SU-DHL-6 (cell line): ENCODE measurements around the gene ABCA6.

Experiments
- H2AFZ ChIP-seq: fragments of 200-600 bp; sonication (generic); 2 replicates; pipeline ENCODE4 v1.6.1; 2014; ENCODE audit warnings: low read depth, mild to moderate bottlenecking, moderate library complexity, mixed read lengths, antibody characterized with exemption, low read length; ENCODE audit not compliant: severe bottlenecking
- H3F3A ChIP-seq: fragments of 200-600 bp; shearing (Covaris generic); 2 replicates; pipeline ENCODE4 v1.6.0; 2016; ENCODE audit warnings: antibody characterized with exemption, mild to moderate bottlenecking; ENCODE audit not compliant: insufficient read depth
- H3K27ac ChIP-seq: fragments of 200-600 bp; sonication (generic); 2 replicates; pipeline ENCODE4 v1.5.1; 2016; ENCODE audit warnings: low read depth, mild to moderate bottlenecking, low read length, moderate library complexity, mixed read lengths
- H3K27me3 ChIP-seq: fragments of 200-600 bp; sonication (generic), shearing (Covaris generic); 2 replicates; pipeline ENCODE4 v1.6.0; 2014; ENCODE audit warnings: mild to moderate bottlenecking, low read length
- H3K36me3 ChIP-seq: fragments of 200-600 bp; sonication (generic); 2 replicates; pipeline ENCODE4 v1.6.1; 2014; ENCODE audit warnings: mild to moderate bottlenecking, low read length, mixed read lengths
- H3K4me2 ChIP-seq: fragments of 300-600, 200-600 bp; shearing (Covaris generic), sonication (generic); 2 replicates; pipeline ENCODE4 v1.6.0; 2014; ENCODE audit warnings: low read length, low read depth, mild to moderate bottlenecking; ENCODE audit not compliant: poor library complexity, severe bottlenecking
- H3K4me3 ChIP-seq: fragments of 200-600 bp; sonication (generic); 2 replicates; pipeline ENCODE4 v1.5.1; 2014; ENCODE audit warnings: antibody characterized with exemption, low read length, mild to moderate bottlenecking, mixed read lengths; ENCODE audit not compliant: insufficient read depth, poor library complexity, severe bottlenecking
- H3K79me2 ChIP-seq: fragments of 200-600 bp; sonication (generic); 2 replicates; pipeline ENCODE4 v1.6.1; 2014; ENCODE audit warnings: mild to moderate bottlenecking, low read length, moderate library complexity; ENCODE audit not compliant: insufficient read depth
- H3K9ac ChIP-seq: fragments of 200-600 bp; sonication (generic); 2 replicates; pipeline ENCODE4 v1.7.0; 2014; ENCODE audit warnings: mild to moderate bottlenecking, low read length
- H3K9me2 ChIP-seq: fragments of 200-600 bp; sonication (generic); replicated peaks from 2 replicates; pipeline ENCODE4 v1.6.1; 2014; ENCODE audit warnings: low read length; ENCODE audit not compliant: insufficient read depth
- H3K9me3 ChIP-seq: fragments of 200-600 bp; sonication (generic); 2 replicates; pipeline ENCODE4 v1.6.1; 2014; ENCODE audit warnings: low read length, mixed read lengths; ENCODE audit not compliant: insufficient read depth
- H4K20me1 ChIP-seq: fragments of 200-600 bp; sonication (generic); 2 replicates; pipeline ENCODE4 v1.6.1; 2014; ENCODE audit warnings: low read depth, mild to moderate bottlenecking, antibody characterized with exemption, low read length, moderate library complexity, mixed read lengths
- CTCF ChIP-seq: fragments of 200-600 bp; sonication (generic); IDR thresholded peaks from one replicate; pipeline ENCODE4 v1.5.1; 2017; ENCODE audit warnings: antibody characterized with exemption, mild to moderate bottlenecking, low read length, moderate library complexity; ENCODE audit not compliant: insufficient read depth, poor library complexity, severe bottlenecking
- EZH2phosphoT487 ChIP-seq: fragments of 200-600 bp; sonication (generic), shearing (Covaris generic); conservative IDR thresholded peaks from 2 replicates; pipeline ENCODE4 v1.6.1; 2018; ENCODE audit warnings: mild to moderate bottlenecking, antibody characterized with exemption, low read length, moderate library complexity, mixed read lengths

ABCA6 gene

DNA sequence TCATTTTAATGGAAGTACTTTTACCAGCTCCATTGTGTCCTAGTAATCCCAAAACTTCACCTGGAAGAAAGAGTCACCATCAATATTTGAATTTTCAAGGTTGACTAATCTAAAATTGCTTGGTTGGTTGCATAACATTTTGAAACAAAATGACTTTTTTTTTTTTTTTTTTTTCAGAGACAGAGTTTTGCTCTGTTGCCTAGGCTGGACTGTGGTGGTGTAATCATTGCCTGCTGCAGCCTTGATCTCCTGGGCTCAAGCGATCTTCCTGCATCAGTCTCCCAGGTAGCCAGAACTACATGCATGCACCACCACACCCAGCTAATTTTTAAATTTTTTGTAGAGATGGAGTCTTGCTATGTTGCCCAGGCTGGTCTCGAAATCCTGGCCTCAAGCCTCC is 12.6 kb upstream of the ABCA6 start:
- Histone ChIP-seq H3K36me3 (no peaks in the 10 kb centered on the region), H3K79me2 (no peaks in the 10 kb centered on the region), H3F3A (no peaks in the 10 kb centered on the region), H4K20me1 (no peaks in the 10 kb centered on the region), H3K9me3 (no peaks in the 10 kb centered on the region), H2AFZ (no peak overlapping the region), H3K27ac (no peak overlapping the region), H3K9ac (no peak overlapping the region), H3K4me2 (no peak overlapping the region), H3K9me2 (no peaks in the 10 kb centered on the region), H3K4me3 (no peak overlapping the region), H3K27me3 (no peaks in the 10 kb centered on the region)
- TF ChIP-seq EZH2phosphoT487 (no peak), CTCF (no peak)

GRCh38 chr17:69150333-69150732 is 8.6 kb upstream of the ABCA6 start:
- Histone ChIP-seq H4K20me1 (no peaks in the 10 kb centered on the region), H3K27ac (no peak overlapping the region), H3K9me3 (no peaks in the 10 kb centered on the region), H3K36me3 (no peaks in the 10 kb centered on the region), H3F3A (no peaks in the 10 kb centered on the region), H3K4me3 (no peak overlapping the region), H3K4me2 (no peak overlapping the region), H3K79me2 (no peaks in the 10 kb centered on the region), H3K9me2 (no peaks in the 10 kb centered on the region), H2AFZ (no peak overlapping the region), H3K27me3 (no peaks in the 10 kb centered on the region), H3K9ac (no peak overlapping the region)
- TF ChIP-seq CTCF (no peak), EZH2phosphoT487 (no peak)

DNA sequence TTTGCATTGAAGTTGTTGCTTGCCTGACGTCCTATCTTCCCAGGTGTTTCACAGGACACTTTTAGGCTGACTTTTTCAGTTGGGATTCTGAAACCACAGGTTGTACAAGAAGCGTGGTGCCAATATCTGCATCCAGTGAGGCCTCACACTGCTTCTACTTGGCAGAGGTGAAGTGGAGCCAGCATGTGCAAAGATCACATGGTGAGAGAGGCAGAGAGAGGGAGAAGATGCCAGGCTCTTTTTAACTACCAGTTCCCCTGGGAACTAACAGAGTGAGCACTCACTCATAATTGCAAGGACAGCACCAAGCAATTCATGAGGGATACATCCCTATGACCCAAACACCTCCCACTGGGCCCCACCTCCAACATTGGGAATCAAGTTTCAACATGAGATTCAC is 5.8 kb upstream of the ABCA6 start:
- H3K9ac ChIP-seq, result no peak overlapping the region
- TF ChIP-seq EZH2phosphoT487 (no peak), CTCF (no peak)
- H3K9me2 ChIP-seq, result no peaks in the 10 kb centered on the region
- no peaks in the 10 kb centered on the region for H3K9me3 ChIP-seq
- H2AFZ ChIP-seq, result no peak overlapping the region
- H3K4me3 ChIP-seq, result no peak overlapping the region
- H3K36me3 ChIP-seq, result no peaks in the 10 kb centered on the region
- no peak overlapping the region for H3K27ac ChIP-seq
- H3K27me3 ChIP-seq, result no peaks in the 10 kb centered on the region
- H3F3A ChIP-seq, result no peaks in the 10 kb centered on the region
- no peak overlapping the region for H3K4me2 ChIP-seq
- no peaks in the 10 kb centered on the region for H4K20me1 ChIP-seq
- no peaks in the 10 kb centered on the region for H3K79me2 ChIP-seq
